Mucosa of rectum (tissue), 2 donors: ENCODE data around the gene EXOC6.
"Not testable (repeated sequence)": the region's sequence is repeated elsewhere in the genome, so short reads cannot be mapped to it uniquely, and the experiment has no call there.

Source experiments
- H3K27ac ChIP-seq, 2 donors: one replicate each; pipeline ENCODE4 v1.7.0; 2013; ENCODE audit warnings: inconsistent platforms in 2 of 2, low read depth in 2 of 2, low read length in 2 of 2
- H3K27me3 ChIP-seq, 2 donors: one replicate each; pipeline ENCODE4 v1.7.0; 2013; ENCODE audit warnings: low read length in 2 of 2; ENCODE audit not compliant: control insufficient read depth in 2 of 2, insufficient read depth in 2 of 2
- H3K36me3 ChIP-seq, 2 donors: one replicate each; pipeline ENCODE4 v1.7.0; 2013; ENCODE audit warnings: low read length in 2 of 2; ENCODE audit not compliant: control insufficient read depth in 2 of 2, insufficient read depth in 2 of 2
- H3K4me1 ChIP-seq, 2 donors: one replicate each; pipeline ENCODE4 v1.7.0; 2013; ENCODE audit warnings: low read length in 2 of 2, mild to moderate bottlenecking in 1 of 2; ENCODE audit not compliant: control insufficient read depth in 2 of 2, insufficient read depth in 2 of 2
- H3K4me3 ChIP-seq, 2 donors: one replicate each; pipeline ENCODE4 v1.7.0; 2013; ENCODE audit warnings: low read length in 2 of 2
- H3K9ac ChIP-seq, 2 donors: one replicate each; pipeline ENCODE4 v1.7.0; 2013; ENCODE audit warnings: low read length in 2 of 2, low read depth in 1 of 2, mild to moderate bottlenecking in 1 of 2
- H3K9me3 ChIP-seq, 2 donors: one replicate each; pipeline ENCODE4 v1.7.0; 2013; ENCODE audit warnings: low read length in 2 of 2; ENCODE audit not compliant: control insufficient read depth in 2 of 2
- donor health status: healthy.
- donor health status: Normal muscosa, but diverticular disease.

Gene EXOC6

GRCh38 chr10:92965314-92965713 lies 117.0 kb downstream of the EXOC6 start:
- no peak overlapping the region for H3K9ac ChIP-seq
- H3K36me3 ChIP-seq, result no peaks in the 10 kb centered on the region
- H3K27me3 ChIP-seq, result no peaks in the 10 kb centered on the region
- no peak overlapping the region for H3K4me3 ChIP-seq
- H3K4me1 ChIP-seq, result no peaks in the 10 kb centered on the region
- no peak overlapping the region for H3K27ac ChIP-seq
- H3K9me3 ChIP-seq, result no peaks in the 10 kb centered on the region

GRCh38 chr10:92967641-92968040 lies 119.3 kb downstream of the EXOC6 start:
- peaks cover 0 to 2% of the 10 kb centered on the region in 2 donors for H3K4me1 ChIP-seq
- no peaks in the 10 kb centered on the region for H3K9me3 ChIP-seq
- no peaks in the 10 kb centered on the region for H3K27me3 ChIP-seq
- no peaks in the 10 kb centered on the region for H3K36me3 ChIP-seq
- no peak overlapping the region for H3K4me3 ChIP-seq
- no peak overlapping the region for H3K9ac ChIP-seq
- no peak overlapping the region for H3K27ac ChIP-seq

DNA sequence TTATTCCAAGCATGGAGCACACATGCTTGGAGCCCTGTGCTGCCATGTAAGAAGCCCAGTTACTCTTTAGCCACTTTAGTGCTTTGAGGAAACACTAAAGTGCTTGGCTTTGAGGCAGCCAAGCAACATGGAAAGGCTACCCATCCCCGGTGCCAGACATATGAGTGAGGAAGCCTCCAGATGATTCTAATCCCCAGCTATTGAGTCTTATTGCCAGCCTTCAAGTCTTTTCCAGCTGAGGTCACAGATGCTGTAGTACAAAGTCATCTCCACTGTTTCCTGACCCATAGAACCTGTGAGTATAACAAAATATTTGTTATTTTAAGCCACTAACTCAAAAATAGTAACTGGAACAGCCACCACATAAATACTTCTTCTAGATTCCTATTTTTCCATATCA lies 120.8 kb downstream of the EXOC6 start:
- no peaks in the 10 kb centered on the region for H3K27me3 ChIP-seq
- no peak overlapping the region for H3K4me3 ChIP-seq
- no peaks in the 10 kb centered on the region for H3K9me3 ChIP-seq
- H3K9ac ChIP-seq, result no peak overlapping the region
- peaks cover 0 to 2% of the 10 kb centered on the region in 2 donors for H3K4me1 ChIP-seq
- no peaks in the 10 kb centered on the region for H3K36me3 ChIP-seq
- no peak overlapping the region for H3K27ac ChIP-seq

GRCh38 chr10:92970301-92971070 lies 122.2 kb downstream of the EXOC6 start:
- Histone ChIP-seq H3K27me3 (no peaks in the 10 kb centered on the region), H3K9ac (no peak overlapping the region), H3K9me3 (no peaks in the 10 kb centered on the region), H3K4me3 (no peak overlapping the region), H3K27ac (no peak overlapping the region), H3K36me3 (no peaks in the 10 kb centered on the region), H3K4me1 (peaks cover 0 to 2% of the 10 kb centered on the region in 2 donors)

DNA sequence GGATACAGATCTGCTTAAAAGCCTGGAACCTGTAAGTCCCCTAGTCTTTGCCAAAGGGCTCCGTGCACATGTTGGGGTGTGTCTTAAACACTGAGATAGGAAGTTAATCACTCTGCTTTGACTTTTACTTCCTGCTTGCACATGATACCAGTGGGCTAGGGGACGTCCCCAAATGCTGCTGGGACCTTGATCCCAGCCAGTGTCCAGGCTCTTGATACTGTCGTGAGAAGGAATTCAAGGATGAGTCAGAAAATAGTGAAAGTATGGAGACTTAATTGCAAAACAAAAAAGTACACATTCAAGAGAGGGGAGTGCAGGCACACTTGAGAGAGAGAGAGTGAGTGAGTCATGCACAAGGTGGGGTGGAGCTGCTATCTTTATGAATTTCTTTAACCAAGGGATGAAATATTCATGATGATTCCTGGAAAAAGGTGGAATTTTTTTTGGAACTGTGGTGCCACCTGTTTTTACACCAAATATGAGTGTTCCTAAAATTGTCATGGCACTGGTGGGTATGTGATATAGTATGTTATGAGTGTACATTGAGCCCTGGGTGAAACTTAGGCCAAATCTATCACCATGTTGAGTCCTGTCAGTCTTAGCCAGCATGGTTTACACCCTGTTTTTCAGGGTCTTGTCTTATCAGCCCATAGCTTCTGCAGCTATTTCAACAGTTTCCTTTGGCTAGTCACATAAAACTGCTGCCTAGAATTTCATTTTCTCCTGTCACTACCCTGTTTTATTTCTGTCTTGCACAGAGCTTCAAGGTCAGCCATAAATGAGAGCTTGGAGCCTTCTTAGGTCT lies 123.9 kb downstream of the EXOC6 start:
- Histone ChIP-seq H3K9ac (no peak overlapping the region), H3K27me3 (no peaks in the 10 kb centered on the region), H3K4me1 (peaks cover 0 to 2% of the 10 kb centered on the region in 2 donors), H3K4me3 (no peak overlapping the region), H3K9me3 (no peaks in the 10 kb centered on the region), H3K36me3 (no peaks in the 10 kb centered on the region), H3K27ac (no peak overlapping the region)

DNA sequence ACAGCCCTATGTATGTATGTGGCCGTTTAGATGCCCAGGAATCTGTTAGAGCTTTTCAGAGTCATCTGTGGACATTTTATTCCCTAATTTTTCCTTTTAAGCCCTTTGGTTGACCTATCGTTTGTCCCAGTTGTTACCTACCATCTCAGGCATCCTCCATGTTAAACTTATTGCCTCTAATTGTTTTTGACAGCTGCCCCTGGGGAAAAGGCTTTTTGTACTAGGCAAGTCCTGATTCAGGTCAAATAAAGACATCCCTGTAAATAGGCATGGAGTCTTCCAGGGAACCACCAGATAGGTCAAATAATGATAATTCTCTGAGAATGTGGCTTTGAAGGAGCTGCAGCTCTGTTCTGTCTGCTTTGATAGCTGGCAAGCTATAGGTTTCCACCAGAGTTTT lies 124.6 kb downstream of the EXOC6 start:
- Histone ChIP-seq H3K27ac (no peak overlapping the region), H3K27me3 (no peaks in the 10 kb centered on the region), H3K36me3 (no peaks in the 10 kb centered on the region), H3K9me3 (no peaks in the 10 kb centered on the region), H3K4me1 (peaks cover 0 to 2% of the 10 kb centered on the region in 2 donors), H3K9ac (no peak overlapping the region), H3K4me3 (no peak overlapping the region)

GRCh38 chr10:92976278-92976677 lies 128.0 kb downstream of the EXOC6 start:
- H3K9ac ChIP-seq, H3K27me3 ChIP-seq: not testable (repeated sequence)

GRCh38 chr10:92989250-92989649 lies 140.9 kb downstream of the EXOC6 start:
- H3K36me3 ChIP-seq, result no peaks in the 10 kb centered on the region
- H3K4me3 ChIP-seq, result no peak overlapping the region
- no peaks in the 10 kb centered on the region for H3K9me3 ChIP-seq
- H3K27me3 ChIP-seq, result no peaks in the 10 kb centered on the region
- no peaks in the 10 kb centered on the region for H3K4me1 ChIP-seq
- H3K27ac ChIP-seq, result no peak overlapping the region
- H3K9ac ChIP-seq, result no peak overlapping the region

More at GRCh38 chr10:92976278-92976677, 128.0 kb downstream of the EXOC6 start:
- not testable (repeated sequence) for H3K36me3 ChIP-seq, H3K9me3 ChIP-seq, H3K4me3 ChIP-seq, H3K4me1 ChIP-seq, H3K27ac ChIP-seq

DNA sequence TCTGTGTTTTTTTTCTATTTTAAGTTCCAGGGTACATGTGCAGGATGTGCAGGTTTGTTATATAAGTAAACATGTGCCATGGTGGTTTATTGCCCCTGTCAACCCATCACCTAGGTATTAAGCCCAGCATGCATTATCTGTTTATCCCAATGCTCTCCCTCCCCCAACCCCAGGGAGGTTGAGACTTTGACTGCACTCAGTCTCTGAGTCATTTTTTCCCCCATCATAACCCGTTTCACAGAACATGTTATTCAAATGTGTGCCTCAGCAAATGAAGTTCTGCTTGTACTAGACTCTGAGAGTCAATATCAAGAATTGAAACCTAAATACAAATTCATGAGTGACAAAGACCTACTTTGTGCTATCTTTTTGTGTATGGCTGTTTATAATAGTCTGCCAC lies 142.3 kb downstream of the EXOC6 start:
- Histone ChIP-seq H3K4me3 (no peak overlapping the region), H3K27ac (no peak overlapping the region), H3K4me1 (no peaks in the 10 kb centered on the region), H3K36me3 (no peaks in the 10 kb centered on the region), H3K9me3 (no peaks in the 10 kb centered on the region), H3K27me3 (no peaks in the 10 kb centered on the region), H3K9ac (no peak overlapping the region)

DNA sequence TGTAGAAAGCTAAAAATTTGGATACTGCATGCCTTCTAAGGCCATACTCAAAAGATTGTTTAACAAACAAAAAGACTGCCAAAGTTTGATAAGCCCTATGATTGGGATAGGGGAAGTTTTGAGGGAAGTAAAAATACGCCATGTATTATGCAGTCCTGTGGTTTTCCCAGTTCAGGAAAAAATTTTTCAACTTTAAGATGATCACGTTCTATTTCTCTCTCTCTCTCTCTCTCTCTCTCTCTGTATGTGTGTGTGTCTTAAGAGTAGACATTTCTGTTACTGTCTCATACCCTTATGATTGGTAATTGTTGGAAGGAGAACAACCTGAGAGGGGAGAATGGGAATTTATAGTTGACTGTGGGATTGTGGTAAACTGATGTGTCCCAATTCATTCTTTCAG lies 143.2 kb downstream of the EXOC6 start:
- Histone ChIP-seq H3K27me3 (no peaks in the 10 kb centered on the region), H3K4me3 (no peak overlapping the region), H3K9me3 (no peaks in the 10 kb centered on the region), H3K36me3 (no peaks in the 10 kb centered on the region), H3K4me1 (no peaks in the 10 kb centered on the region), H3K9ac (no peak overlapping the region), H3K27ac (no peak overlapping the region)
